Lower lobe of right lung (tissue), 2 donors: ENCODE data around the gene EPB41L1. TPM values are rescaled to one million over a fixed set of nuclear protein-coding genes. Genes with fewer than 3 reads are reported as not detected.

ENCODE experiments used
- ATAC-seq, 2 donors: fragments of 200-7000 bp; cut with Tn5 transposase; one replicate each; pipeline ENCODE4 v1.9.1; 2020 to 2022; ENCODE audit warnings: mild to moderate bottlenecking in 2 of 2, moderate library complexity in 2 of 2
- DNase-seq: peaks from one replicate; pipeline ENCODE4 v3.0.0-alpha.2; 2020
- H3K27ac ChIP-seq: fragments of 200-600 bp; one replicate; pipeline ENCODE4 v1.8.0; 2022
- H3K27me3 ChIP-seq: fragments of 200-600 bp; one replicate; pipeline ENCODE4 v1.8.0; 2022; ENCODE audit warnings: low read depth
- H3K36me3 ChIP-seq: fragments of 200-600 bp; one replicate; pipeline ENCODE4 v1.8.0; 2022; ENCODE audit warnings: mild to moderate bottlenecking
- H3K4me1 ChIP-seq: fragments of 200-600 bp; one replicate; pipeline ENCODE4 v1.8.0; 2022
- H3K4me3 ChIP-seq: fragments of 200-600 bp; one replicate; pipeline ENCODE4 v1.8.0; 2022; ENCODE audit warnings: mild to moderate bottlenecking
- H3K9me3 ChIP-seq: fragments of 200-600 bp; one replicate; pipeline ENCODE4 v1.8.0; 2022
- intact Hi-C: fragments of 100-400 bp; cut with DNase I; formaldehyde crosslinking; loops from one replicate; pipeline ENCODE4 v1.11.0; 2022
- total RNA-seq: library from RNA; stranded (reverse); fragmentation: NEBNext Ultra II Directional; extraction: Animal tissue kit (Norgen Biotek cat#: 25700); gene quantifications from one replicate; pipeline ENCODE4 v1.2.1, GENCODE V29; 2021
- TF ChIP-seq, protein P1 (sequence below): fragments of 200-600 bp; IDR thresholded peaks from one replicate; pipeline ENCODE4 v1.8.0; 2022; ENCODE audit warnings: antibody characterized with exemption, mild to moderate bottlenecking
- donor health status: DM: no; HTN: yes; CAD: no; lungs with severe emphysema.

EPB41L1 gene
- total RNA-seq, 1 donor from 2014 or later = 68.9 TPM

- no peak for ATAC-seq
Measured at GRCh38 chr20:36203861-36204260, 49.3 kb downstream of the EPB41L1 start.

GRCh38 chr20:36205026-36205425, 50.5 kb downstream of the EPB41L1 start:
- H3K9me3 ChIP-seq = no peaks in the 10 kb centered on the region
- TF ChIP-seq, protein P1, sequence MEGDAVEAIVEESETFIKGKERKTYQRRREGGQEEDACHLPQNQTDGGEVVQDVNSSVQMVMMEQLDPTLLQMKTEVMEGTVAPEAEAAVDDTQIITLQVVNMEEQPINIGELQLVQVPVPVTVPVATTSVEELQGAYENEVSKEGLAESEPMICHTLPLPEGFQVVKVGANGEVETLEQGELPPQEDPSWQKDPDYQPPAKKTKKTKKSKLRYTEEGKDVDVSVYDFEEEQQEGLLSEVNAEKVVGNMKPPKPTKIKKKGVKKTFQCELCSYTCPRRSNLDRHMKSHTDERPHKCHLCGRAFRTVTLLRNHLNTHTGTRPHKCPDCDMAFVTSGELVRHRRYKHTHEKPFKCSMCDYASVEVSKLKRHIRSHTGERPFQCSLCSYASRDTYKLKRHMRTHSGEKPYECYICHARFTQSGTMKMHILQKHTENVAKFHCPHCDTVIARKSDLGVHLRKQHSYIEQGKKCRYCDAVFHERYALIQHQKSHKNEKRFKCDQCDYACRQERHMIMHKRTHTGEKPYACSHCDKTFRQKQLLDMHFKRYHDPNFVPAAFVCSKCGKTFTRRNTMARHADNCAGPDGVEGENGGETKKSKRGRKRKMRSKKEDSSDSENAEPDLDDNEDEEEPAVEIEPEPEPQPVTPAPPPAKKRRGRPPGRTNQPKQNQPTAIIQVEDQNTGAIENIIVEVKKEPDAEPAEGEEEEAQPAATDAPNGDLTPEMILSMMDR = no peak
- ATAC-seq = no peak
- H3K4me1 ChIP-seq = no peaks in the 10 kb centered on the region
- intact Hi-C loops = loop anchor here (10.0 kb wide), 1 partner anchor 230 kb away; no protein-coding TSS in a partner anchor
- no peak overlapping the region for H3K4me3 ChIP-seq
- H3K27me3 ChIP-seq = no peaks in the 10 kb centered on the region
- H3K27ac ChIP-seq = no peak overlapping the region
- H3K36me3 ChIP-seq = peaks cover 81% of the 10 kb centered on the region
- DNase-seq = no peak

More at GRCh38 chr20:36203861-36204260, 49.3 kb downstream of the EPB41L1 start:
- Histone ChIP-seq H3K4me3 (no peak overlapping the region), H3K27me3 (no peaks in the 10 kb centered on the region), H3K36me3 (peaks cover 71% of the 10 kb centered on the region), H3K27ac (no peak overlapping the region), H3K4me1 (no peaks in the 10 kb centered on the region), H3K9me3 (no peaks in the 10 kb centered on the region)
- DNase-seq = no peak
- TF ChIP-seq, protein P1 = no peak
- intact Hi-C loops = loop anchor here (10.0 kb wide), 1 partner anchor 231 kb away; no protein-coding TSS in a partner anchor

- Histone ChIP-seq H3K4me1 (no peaks in the 10 kb centered on the region), H3K36me3 (peaks cover 75% of the 10 kb centered on the region), H3K9me3 (no peaks in the 10 kb centered on the region), H3K4me3 (no peak overlapping the region), H3K27ac (no peak overlapping the region), H3K27me3 (no peaks in the 10 kb centered on the region)
- DNase-seq = no peak
- TF ChIP-seq, protein P1 = no peak
- intact Hi-C loops = loop anchor here (10.0 kb wide), 1 partner anchor 229 kb away; no protein-coding TSS in a partner anchor
- ATAC-seq = no peak
Measured at GRCh38 chr20:36206068-36206467, 51.5 kb downstream of the EPB41L1 start.

DNA sequence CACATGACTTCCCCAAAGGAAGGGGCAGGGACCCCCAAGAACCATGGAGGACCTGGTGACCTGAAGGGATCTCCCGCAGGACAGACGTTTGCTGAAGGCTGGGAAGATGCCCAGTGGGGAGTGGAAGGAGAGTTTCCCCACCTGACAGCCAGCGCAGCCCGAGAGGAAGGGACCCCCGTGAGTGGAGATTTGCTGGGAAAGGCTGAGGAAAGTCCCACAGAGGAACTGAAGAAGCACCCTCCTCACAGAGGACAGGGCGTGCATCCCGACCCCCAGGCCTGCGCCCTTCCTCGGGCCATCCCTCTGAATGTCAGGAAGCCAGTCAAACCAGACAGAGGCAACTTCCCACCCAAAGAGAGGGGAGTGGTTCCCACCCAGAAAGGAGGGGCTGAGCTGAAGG, 52.1 kb downstream of the EPB41L1 start:
- Histone ChIP-seq H3K9me3 (no peaks in the 10 kb centered on the region), H3K36me3 (peaks cover 74% of the 10 kb centered on the region), H3K4me3 (no peak overlapping the region), H3K4me1 (no peaks in the 10 kb centered on the region), H3K27ac (no peak overlapping the region), H3K27me3 (no peaks in the 10 kb centered on the region)
- ATAC-seq = no peak
- DNase-seq = no peak
- intact Hi-C loops = loop anchor here (10.0 kb wide), 1 partner anchor 228 kb away; no protein-coding TSS in a partner anchor
- TF ChIP-seq, protein P1 = no peak

DNA sequence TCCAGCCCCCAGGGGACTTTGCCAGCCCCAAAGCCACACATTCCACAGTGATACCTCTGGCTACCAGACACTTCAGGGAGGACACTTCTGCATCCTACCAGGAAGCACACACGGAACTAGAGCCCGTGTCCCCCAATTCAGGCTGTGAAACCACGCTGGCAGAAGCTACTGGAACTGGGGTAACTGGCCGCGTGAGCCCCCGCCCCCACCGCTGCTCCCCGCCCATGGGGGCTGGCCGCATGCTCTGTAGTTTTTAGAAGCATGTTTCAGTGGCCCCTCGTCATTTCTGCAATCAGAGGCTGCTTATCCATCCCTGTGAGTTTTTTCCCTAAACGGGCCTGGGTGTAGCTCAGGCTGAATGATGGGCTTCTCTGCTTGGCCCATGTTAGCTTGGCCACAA, 53.1 kb downstream of the EPB41L1 start:
- intact Hi-C loops = loop anchor here (10.0 kb wide), 1 partner anchor 227 kb away; no protein-coding TSS in a partner anchor
- H3K9me3 ChIP-seq = no peaks in the 10 kb centered on the region
- H3K27me3 ChIP-seq = no peaks in the 10 kb centered on the region
- H3K27ac ChIP-seq = no peak overlapping the region
- H3K4me1 ChIP-seq = no peaks in the 10 kb centered on the region
- ATAC-seq (no peak), DNase-seq (no peak)
- TF ChIP-seq, protein P1 = no peak
- H3K4me3 ChIP-seq = no peak overlapping the region
- H3K36me3 ChIP-seq = peaks cover 77% of the 10 kb centered on the region
